HG03159 (cell line): Measurements from ENCODE around the gene MB21D2.
"Not testable (repeated sequence)": the region's sequence is repeated elsewhere in the genome, so short reads cannot be mapped to it uniquely, and the experiment has no call there.

ENCODE experiments used
- ATAC-seq: cut with Tn5 transposase; IDR thresholded peaks from one replicate; pipeline ENCODE4 v1.9.1; 2021; ENCODE audit warnings: mild to moderate bottlenecking, moderate library complexity; ENCODE audit not compliant: unreplicated experiment

The MB21D2 gene, protein sequence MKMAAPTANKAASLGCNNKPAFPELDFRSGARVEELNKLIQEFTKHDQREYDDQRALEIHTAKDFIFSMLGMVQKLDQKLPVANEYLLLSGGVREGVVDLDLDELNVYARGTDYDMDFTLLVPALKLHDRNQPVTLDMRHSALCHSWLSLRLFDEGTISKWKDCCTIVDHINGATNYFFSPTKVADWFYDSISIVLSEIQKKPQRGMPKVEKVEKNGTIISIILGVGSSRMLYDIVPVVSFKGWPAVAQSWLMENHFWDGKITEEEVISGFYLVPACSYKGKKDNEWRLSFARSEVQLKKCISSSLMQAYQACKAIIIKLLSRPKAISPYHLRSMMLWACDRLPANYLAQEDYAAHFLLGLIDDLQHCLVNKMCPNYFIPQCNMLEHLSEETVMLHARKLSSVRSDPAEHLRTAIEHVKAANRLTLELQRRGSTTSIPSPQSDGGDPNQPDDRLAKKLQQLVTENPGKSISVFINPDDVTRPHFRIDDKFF

DNA sequence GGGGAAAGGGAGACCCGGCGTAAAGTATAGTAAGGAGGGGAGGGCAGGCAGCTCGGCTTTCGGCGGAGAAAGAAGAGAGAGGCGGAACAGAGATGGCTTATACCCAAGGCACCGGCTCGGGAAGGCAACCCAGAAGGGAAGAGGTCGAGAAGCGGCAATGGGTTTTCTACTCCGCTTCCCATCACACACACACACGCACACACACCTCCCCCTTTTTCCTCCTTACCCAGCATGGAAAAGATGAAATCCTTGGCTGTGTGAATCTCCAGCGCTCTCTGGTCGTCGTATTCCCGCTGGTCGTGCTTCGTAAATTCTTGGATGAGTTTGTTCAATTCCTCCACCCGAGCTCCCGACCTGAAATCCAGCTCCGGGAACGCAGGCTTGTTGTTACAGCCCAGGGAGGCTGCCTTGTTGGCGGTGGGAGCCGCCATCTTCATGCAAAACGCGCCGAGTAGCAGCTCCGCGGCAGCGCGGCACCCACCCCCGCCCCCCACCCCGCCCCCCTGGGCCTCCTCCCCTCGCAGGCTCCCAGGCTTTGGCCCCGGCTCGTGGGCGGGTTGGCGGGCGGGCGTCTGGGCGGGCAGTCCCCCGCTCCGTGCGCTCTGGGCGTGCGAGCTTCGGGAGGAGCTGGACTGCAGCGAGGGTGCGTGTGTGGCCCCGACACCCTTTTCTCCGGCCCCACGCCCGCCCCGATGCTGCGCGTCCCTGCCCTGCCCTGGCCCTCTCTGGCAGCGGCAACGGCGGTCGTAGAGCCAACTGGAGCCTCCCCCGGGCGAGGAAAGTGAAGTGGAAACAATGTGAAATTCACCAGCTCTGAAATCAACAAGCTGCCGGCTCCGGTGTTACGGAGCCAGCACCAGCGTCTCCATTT lies at the start of gene MB21D2:
MB21D2 (minus strand) TSS at position 453 of the 871 bp plus-strand sequence; CDS start at position 437, 16 bp downstream.
- peak; percentile 60 for ATAC-seq

DNA sequence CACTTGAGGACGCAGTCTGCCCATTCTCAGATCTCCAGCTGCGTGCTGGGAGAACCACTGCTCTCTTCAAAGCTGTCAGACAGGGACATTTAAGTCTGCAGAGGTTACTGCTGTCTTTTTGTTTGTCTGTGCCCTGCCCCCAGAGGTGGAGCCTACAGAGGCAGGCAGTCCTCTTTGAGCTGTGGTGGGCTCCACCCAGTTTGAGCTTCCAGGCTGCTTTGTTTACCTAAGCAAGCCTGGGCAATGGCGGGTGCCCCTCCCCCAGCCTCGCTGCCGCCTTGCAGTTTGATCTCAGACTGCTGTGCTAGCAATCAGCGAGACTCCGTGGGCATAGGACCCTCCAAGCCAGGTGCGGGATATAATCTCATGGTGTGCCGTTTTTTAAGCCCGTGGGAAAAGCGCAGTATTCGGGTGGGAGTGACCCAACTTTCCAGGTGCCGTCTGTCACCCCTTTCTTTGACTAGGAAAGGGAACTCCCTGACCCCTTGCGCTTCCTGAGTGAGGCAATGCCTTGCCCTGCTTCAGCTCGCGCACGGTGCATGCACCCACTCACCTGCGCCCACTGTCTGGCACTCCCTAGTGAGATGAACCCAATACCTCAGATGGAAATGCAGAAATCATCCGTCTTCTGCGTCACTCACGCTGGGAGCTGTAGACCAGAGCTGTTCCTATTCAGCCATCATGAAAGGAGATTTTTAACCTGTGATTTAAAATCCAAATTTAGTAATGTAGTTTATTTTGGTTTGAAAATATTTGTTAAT lies 47.5 kb upstream of the MB21D2 start:
- not testable (repeated sequence) for ATAC-seq

DNA sequence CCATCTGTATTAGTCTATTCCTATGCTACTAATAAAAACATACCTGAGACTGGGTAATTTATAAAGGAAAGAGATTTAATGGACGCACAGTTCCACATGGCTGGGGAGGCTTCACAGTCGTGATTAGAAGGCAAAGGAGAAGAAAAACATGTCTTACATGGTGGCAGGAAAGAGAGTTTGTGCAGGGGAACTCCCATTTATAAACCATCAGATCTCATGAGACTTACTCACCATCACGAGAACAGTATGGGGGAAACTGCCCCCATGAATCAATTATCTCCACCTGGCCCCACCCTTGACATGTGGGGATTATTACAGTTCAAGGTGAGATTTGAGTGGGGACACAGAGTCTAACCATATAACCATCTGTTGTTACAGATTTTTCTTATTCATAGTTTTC lies 42.1 kb upstream of the MB21D2 start:
- ATAC-seq = no peak

DNA sequence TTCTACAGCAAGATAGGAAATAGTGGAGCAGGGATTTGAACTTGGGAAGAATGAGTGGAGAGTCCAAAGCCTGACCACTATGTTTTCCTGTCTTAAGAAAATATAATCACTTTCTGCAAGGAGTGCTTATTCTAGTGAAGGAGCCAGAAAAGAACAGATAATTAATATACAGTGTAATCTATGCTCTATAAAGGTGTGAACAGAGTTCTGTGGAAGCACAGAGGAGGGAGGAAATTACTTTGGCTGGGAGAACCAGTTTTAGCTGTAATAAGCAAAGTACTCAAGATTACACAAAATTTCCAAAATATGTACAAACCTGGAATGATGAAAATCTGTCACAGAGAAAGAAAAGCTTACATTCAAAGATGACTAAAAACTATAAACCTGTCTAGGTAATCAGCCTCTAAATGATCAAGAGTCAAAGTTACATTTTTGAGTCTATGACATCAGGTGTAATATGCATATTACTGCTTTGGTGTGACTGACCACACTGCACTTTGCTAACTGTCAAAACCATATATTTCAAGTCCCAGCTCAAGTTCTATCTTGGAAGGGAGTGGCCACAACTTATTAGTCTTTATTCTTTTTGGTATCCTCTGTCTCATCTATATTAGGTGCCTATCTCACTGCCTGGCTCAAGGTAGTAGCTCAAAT lies 40.7 kb upstream of the MB21D2 start:
- no peak for ATAC-seq

DNA sequence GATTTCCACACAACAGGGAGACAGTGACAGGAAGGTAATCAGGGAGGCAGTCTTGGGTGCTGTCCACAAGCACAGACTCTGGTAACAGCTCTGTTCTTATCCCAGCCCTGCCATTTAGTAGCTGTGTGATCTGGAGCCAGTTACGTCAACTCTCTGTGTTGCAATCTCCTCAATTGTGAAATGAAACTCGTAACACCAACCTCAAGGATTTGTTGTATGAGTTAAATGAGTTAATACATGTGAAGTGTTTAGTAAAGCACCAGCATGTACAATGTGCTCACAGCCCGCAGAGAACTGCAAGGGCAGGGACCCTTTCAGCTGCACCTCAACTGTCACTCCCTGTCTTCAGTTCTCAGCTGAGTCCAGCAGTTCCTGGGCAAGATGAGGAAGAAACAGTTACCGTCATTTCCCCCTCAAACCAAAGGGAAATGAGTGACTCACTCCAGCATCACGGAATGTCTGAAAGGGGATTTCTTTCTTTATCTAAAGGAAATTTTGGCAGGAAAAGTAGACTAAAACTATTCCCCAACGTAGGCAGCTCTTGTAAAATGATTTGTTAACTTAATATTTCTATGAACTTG lies 39.9 kb upstream of the MB21D2 start:
- no peak for ATAC-seq

DNA sequence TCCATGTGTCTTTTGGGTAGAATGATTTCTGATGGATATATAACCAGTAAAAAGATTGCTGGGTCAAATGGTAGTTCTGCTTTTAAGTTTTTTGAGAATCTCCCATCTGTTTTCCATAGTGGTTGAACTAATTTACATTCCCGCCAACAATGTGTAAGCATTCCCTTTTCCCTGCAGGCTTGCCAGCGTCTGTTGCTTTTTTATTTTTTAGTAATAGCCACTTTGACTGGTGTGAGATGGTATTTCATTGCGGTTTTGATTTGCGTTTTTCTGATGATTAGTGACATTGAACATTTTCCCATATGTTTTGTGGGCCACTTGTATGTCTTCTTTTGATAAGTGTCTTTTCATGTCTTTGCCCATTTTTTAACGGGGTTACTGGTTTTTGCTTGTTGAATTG lies 36.3 kb upstream of the MB21D2 start:
- ATAC-seq = no peak

DNA sequence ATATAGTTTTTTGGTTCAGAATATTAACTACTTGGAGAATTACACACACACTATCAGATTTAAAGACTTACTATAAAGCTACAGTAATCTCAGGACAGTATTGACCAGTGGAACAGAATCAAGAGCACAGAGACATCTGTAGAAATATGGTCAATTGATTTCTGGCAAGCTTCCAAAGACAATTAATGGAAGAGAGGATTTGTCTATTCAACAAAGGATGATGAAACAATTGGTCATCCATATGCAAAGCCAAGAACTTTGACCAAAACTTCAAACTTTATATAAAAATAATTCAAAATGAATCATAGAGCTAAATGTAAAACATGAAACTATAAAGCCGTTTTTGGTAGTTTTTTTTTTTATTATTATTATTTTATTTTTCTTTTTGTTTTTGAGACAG lies 29.8 kb upstream of the MB21D2 start:
- no peak for ATAC-seq

DNA sequence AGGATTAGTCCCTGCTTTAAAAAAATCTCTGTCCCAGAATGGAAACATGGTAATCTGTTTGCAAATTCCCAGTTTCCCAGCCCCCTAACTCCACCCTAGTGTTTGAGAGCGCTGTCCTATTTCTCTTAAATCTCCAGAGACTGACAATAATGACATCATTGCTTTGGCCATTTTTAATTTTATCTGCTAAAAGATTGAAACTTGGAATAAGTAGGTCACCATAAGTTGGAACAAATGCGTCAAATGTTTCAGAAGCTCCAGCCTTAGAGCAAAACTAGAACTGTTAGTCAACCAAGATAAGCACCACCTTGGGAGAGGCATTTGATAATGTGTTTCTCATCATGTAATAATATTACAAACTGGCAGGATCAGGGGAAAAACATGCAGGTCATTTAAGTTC lies 25.7 kb upstream of the MB21D2 start:
- ATAC-seq = no peak

DNA sequence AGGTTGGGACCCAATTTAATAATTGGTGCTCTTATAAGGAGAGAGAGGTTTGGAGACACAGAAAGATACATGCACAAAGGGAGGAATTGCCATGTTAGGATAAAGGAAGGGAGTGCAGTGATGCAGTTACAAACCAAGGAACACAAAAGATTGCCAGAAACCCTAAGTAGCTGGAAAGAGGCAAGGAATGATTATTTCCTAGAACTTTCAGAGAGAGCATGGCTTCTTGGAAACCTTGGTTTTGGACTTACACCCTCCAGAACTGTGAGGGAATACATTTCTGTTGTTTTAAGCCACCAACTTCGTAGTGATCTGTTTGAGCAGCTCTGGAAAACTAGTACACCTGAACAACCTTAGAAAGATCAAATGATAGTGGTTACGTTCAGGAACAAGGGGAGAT lies 25.0 kb upstream of the MB21D2 start:
- no peak for ATAC-seq

DNA sequence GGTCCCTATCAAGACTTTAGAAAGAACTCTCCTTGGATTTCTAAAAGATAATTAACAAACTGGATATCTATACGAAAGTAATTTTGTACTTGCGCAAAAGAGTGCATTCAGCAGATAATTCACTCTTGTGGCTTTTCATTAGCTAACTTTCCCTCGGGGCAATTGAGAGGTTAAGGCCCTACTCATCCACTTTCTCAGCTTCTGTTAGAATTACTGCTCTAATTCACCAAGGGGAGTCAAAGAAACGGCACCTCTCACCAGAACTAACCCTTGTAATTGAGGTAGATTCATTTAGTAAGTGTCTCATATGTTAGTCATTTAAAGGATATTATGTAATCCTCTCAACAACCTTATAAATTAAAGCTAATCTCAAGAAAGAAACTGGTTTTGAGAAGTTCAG lies 22.5 kb upstream of the MB21D2 start:
- ATAC-seq = no peak

DNA sequence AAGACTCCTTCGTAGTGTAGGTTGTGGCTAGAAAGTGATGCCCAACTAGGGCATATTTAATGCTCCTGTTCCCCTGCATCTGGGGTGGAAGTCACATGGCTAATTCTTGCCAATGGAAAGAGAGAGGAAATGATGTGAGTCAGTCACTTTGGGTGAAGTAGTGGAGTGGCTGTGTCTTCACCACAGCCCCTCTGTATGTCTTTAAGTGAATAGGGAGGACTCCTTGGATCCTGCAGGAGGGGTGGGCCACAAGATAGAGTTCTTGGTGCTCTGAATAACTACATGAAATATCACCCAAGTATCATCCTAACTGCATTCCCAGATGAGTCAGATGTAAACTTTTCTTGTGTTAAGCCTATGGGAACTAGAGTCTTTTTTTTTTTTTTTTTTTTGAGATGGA lies 17.8 kb upstream of the MB21D2 start:
- no peak for ATAC-seq

DNA sequence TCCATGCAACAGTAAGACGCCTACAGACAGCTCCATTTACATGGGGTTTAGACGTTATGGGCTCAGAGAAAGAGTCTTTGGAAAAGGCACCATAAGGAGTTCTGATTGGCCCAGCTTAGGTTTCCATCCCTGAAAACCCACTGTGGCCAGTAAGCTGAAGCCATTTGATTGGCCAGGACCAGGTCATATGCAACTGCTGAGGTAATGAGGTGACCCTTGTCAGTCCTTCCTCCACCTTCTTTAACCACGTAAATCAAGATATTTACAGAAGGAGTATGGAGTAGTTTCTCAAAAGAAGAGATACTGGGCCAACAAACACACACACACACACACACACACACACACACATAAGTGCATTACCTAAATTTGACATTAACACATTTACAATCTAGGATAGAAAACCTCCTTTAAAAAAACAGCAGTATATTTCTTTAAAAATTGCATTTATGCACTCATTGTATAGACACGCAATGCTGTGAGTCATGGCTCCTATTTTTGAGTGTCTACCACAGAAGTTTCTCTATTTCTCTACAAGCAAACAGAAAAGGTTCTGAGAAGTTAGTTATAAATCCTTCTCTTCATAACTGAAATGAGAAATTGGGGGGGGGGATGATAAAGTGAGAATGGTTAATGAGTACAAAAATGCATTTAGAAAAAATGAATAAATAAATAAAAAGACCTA lies 16.3 kb upstream of the MB21D2 start:
- no peak for ATAC-seq

DNA sequence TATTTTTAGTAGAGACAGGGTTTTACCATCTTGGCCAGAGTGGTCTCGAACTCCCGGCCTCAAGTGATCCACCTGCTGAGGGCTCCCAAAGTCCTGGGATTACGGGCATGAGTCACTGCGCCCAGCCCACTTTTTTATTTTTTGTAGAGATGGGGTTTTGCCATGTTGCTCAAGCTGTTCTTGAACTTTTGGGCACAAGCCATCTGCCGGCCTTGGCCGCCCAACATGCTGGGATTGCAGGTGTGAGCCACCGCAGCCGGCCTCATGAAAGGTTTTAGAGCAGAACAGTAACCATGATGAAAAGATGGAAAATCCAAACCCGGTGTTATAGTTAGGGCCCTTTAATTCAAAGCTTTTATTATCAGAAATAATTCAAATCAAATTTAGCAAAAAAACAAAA lies 15.6 kb upstream of the MB21D2 start:
- ATAC-seq = no peak

DNA sequence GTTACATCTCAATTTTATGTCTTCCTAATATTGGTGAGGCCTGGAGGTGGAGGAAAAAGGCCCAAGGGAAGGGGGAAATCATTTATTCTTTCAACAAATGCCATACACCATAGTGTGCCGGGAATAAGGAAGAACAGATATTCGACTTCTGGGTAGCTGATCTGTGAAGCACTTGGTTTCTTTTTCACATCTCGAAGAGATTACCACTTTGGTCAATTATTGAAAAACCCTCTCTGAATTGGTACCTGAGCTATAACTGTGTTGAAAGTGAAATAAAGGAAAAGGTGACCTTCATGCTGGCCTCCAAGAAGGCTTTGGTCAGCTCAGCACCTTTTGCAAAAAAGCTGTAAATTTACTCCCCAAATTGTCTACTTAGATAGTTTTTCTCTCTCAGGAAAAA lies 14.2 kb upstream of the MB21D2 start:
- peak; percentile 63 for ATAC-seq

DNA sequence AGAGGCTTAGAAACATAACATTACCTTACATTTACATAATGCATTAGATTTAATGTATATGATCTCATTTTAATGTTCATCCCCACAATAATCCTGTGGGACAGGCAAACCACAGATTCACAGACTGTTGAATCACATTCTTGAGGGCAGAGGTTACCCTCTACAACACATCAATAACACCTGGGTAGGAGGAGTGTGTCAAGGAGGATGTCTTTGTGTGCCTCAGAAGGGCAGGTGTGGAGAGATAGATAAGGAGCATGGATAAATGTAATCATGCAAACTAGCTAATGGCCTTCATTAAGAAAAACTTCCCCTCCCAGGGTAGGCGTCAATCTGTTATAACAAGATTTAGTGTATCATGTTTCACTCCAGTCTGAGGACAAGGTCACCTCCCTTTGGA lies 12.9 kb upstream of the MB21D2 start:
- ATAC-seq = no peak

DNA sequence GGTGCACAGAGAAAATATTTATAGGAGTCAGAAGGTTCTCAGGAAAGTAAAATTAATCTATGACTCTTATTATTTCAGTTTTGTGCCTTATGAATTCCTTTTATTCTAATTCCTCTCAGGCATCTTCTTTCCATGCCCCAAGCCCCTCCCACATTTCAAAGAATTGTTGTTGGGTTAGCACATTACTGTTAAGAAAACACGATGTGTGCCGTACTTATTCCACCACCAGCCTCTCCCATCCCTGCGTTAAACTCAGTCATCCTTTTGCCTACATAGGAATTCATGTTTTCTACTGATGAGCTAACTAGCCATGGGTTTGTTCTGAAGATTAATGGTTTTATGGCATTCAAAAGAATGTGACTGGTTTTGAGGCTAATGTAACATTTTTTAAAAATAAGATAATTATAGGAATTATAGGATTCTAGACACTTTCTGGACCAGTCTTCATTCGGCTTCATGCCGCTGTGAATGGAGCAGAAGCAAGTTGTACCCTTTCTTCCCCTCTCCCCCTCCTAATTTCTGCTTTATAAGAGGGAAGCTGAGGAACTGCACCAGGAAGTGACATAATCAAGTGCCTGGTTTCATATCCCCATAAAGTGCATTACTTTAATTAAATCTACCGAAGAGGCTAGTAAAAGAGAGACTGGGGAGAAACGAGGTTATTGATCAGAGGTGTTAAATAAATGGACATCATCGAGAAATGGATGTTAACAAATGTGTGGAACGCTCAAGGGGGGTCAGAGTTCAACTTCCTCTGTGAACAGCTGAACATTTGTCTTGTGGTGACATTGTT lies 12.3 kb upstream of the MB21D2 start:
- no peak for ATAC-seq

DNA sequence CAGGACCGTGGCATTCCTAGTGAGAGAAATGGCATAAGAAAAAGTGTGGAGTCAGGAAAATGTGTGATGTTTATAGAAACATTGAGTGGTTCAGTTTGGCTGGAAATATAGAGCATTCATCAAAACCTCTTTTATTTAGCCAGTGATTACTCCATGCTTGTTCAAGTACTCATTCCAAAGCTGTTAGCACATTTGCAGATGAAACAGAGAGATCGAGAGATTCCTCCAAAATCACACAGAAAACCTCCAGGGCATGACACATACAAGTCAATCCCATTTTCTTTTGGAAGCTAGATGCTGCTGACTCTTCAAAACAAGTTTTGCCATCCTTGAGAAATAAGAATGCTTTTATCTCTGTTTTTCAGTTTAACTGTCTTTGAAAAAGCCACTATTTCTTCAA lies 11.5 kb upstream of the MB21D2 start:
- no peak for ATAC-seq

DNA sequence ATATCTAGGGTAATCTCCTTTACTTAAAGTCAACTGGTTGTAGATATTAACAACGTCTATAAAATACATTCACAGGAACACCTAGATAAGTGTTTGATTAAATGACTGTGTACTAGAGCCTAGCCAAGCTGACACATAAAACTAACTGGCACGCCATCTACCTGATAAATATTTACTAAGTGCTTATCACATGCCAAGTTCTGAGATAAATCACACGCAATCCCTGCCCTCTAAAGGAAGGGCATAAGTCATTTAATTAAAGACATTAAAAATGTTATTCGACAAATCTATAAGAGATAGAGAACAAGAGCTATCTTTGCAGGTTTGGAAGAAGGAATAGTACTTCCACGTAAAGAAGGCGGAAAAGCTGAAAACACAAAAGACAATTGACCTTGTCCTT lies 11.1 kb upstream of the MB21D2 start:
- no peak for ATAC-seq

DNA sequence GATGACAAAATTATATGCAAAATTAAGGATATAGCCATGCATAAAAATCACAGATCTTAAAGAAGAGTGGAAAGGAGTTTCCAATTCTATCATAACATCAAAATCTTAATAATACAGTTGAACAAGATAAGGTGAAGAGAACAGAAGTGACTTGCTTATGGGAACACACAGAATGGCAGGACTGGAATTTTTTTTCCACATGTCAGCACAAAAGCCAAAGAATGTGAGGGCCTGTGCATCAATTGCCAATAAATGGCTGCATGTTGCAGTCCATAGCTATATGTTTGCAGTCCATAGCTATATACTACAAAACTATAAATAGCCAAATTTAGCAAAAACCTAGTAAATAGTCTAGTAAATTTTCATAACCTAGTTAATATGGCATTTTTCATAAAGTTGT lies 10.4 kb upstream of the MB21D2 start:
- ATAC-seq = no peak
